ENCODE data around the gene AK5. TPM values are rescaled to one million over a fixed set of nuclear protein-coding genes. Genes with fewer than 3 reads are reported as not detected.

The AK5 gene
- total and polyA plus RNA-seq, 2 donors: 0.79 to 6.5 TPM

DNA sequence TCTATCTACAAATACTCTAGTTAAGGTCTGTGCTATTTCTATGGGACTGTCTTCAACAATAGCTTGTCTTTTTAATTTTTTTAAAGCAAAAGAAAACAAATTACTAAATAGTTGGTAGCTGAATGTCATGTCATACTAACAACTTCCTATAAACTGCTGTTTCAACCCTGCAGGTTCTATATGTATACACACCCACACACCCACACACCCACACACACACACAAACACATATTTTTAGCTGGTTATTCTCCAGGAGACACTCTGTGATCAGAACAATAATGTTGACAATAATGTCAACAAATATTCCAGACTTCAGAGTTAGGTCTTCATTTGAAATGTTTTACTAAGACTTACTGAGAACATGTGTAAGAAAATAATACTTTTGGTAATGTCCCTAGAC is 66.7 kb downstream of the AK5 start:
- DNase-seq (ENCODE audit: extremely low spot score): no peak
- Histone ChIP-seq H3K36me3 (ENCODE audit: insufficient read depth) (no peaks in the 10 kb centered on the region), H3K4me1 (ENCODE audit: insufficient read depth) (no peaks in the 10 kb centered on the region), H3K4me3 (ENCODE audit: low read depth, low read length) (no peak overlapping the region), H3K27ac (ENCODE audit: low read depth) (no peak overlapping the region)

DNA sequence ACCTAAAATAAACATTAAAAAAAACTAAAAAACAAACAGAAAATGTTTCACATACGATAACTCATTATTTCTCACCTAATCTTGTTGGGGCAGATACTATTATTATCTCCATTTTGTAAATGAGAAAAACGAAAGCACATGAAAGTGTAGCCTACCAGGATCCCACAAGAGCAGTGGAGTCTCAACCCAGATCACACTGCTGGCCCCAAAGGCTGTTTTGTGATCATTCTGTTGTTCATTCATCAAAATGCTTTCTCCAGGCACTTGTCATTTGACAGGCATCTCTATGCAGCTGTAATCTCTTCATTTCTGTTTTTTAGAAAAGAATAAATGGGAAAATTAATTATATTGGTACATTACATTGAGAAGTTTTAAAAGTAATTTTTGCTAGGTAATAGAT is 67.5 kb downstream of the AK5 start:
- no peak for DNase-seq (ENCODE audit: extremely low spot score)
- H3K27ac ChIP-seq (ENCODE audit: low read depth): no peak overlapping the region
- H3K36me3 ChIP-seq (ENCODE audit: insufficient read depth): no peaks in the 10 kb centered on the region
- 74% methylated on average over 2 of the region's 2 CpGs for WGBS
- H3K4me3 ChIP-seq (ENCODE audit: low read depth, low read length): no peak overlapping the region
- no peaks in the 10 kb centered on the region for H3K4me1 ChIP-seq (ENCODE audit: insufficient read depth)

DNA sequence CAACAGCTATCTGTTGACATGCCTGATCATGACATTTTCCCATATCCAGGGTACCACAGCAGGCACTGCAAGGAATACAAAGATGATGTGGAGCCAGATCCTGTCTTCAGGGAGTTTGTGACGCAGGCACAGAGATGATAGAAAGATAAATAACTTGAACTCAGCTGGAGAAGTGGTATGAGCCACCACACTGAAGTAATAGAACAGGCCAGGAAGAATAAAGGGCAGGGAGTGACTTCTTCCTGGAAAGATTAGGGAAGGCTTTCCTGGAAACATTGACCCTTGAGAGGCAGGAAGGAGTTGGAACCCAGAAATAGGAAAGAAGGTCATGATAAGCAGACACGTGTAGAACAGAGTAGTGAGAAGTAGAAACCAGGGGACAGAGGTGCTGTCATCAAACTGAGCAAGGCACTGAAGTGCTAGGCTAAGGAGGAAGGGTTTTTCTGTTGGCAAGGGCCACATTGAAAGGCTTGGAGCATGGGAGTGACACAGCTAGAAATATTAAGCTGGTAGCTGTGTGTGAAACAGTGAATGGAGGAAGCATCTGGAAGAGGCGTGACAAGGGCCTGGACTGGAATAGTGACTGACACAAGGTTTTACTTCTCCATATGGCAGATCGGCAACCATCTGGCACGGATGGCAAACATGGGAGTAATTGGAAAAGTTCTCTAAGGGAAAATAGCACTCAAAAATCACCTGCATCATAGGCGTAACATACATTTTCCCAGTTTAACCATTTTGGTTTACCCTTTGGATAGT is 68.4 kb downstream of the AK5 start:
- Histone ChIP-seq H3K27ac (ENCODE audit: low read depth) (no peak overlapping the region), H3K4me3 (ENCODE audit: low read depth, low read length) (no peak overlapping the region), H3K4me1 (ENCODE audit: insufficient read depth) (no peaks in the 10 kb centered on the region), H3K36me3 (ENCODE audit: insufficient read depth) (no peaks in the 10 kb centered on the region)
- 79% methylated on average over 6 of the region's 6 CpGs for WGBS
- DNase-seq (ENCODE audit: extremely low spot score): no peak

DNA sequence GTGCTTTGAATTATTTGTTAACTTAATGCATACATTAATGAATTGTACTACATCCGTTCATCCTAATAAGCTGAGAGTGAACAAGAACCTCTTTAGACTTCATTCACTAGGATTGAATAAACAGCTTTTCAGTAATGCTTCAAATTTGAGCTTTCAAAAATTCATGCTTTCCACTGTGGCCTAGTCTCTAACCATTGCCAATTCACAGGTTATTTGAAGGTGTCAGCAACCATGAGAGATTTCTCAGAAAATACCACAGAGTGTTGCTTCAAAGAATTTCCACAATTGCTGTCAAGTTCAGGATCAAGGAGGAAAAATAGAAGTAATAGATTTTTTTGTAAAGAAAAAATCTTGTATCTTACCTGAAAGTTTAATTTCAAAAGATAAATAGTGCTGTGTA is 72.7 kb downstream of the AK5 start:
- Histone ChIP-seq H3K27ac (ENCODE audit: low read depth) (no peak overlapping the region), H3K4me1 (ENCODE audit: insufficient read depth) (no peaks in the 10 kb centered on the region), H3K4me3 (ENCODE audit: low read depth, low read length) (no peak overlapping the region), H3K36me3 (ENCODE audit: insufficient read depth) (no peaks in the 10 kb centered on the region)
- DNase-seq (ENCODE audit: extremely low spot score): no peak
- 77% methylated on average over 1 of the region's 1 CpG for WGBS

DNA sequence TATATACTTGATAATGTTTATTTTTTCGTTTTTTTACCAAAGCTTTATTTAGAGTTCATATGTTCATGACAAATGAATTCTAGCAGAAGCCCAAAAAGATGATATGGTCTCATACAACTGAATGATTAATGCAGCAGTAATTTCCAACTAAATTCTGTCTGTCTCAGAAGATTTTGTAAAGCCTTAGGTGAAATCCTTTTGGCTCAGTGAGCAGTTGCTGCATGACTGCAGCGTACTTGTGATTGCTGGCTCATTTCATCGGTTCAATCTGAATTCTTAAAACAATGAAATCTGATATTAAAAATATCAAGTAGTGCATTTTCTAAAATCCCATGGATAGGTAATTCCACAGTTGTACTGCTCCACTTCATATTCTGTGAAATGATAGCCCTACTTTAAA is 73.2 kb downstream of the AK5 start:
- no peak for DNase-seq (ENCODE audit: extremely low spot score)
- no peaks in the 10 kb centered on the region for H3K4me1 ChIP-seq (ENCODE audit: insufficient read depth)
- 80% methylated on average over 3 of the region's 3 CpGs for WGBS
- no peaks in the 10 kb centered on the region for H3K36me3 ChIP-seq (ENCODE audit: insufficient read depth)
- H3K27ac ChIP-seq (ENCODE audit: low read depth): no peak overlapping the region
- no peak overlapping the region for H3K4me3 ChIP-seq (ENCODE audit: low read depth, low read length)

DNA sequence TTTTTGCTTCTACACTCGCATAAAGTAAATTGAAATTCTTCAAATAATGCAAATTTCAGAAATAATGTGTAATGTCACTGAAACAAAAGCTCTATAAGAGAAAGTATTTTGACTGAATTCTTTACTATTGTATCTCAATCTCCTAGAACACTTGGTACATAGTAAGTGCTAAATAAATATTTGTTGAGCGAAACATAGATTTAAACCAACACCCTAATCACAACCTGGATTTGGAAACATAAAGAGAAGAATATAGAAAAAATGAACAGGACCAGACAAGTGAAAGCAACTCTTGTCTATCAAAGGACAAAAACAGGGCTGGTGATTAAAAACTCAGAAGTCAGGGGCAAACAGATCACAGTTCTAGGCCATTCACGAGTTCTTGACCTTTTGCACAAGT is 74.3 kb downstream of the AK5 start:
- Histone ChIP-seq H3K4me3 (ENCODE audit: low read depth, low read length) (no peak overlapping the region), H3K36me3 (ENCODE audit: insufficient read depth) (no peaks in the 10 kb centered on the region), H3K4me1 (ENCODE audit: insufficient read depth) (no peaks in the 10 kb centered on the region), H3K27ac (ENCODE audit: low read depth) (no peak overlapping the region)
- no peak for DNase-seq (ENCODE audit: extremely low spot score)
- 86% methylated on average over 3 of the region's 3 CpGs for WGBS

DNA sequence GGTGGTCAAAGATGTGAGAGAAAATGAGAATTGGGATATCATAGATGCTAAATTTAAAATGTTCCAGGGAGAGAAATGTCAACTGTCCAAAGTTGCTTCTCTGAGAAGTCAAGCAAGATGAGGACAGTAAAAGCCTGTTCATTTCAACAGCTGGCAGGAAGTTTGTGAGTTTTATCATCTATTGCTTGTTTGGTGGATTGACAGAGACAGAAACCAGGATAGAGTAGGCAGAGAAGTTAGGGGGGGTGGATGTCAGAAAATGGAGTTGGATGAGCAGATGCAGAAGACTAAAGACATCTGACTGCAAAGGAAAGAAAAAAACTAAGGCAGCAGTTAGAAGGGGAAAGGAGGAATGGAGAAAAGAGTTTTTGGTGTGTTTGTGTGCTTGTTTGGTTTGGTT is 78.4 kb downstream of the AK5 start:
- Histone ChIP-seq H3K4me3 (ENCODE audit: low read depth, low read length) (no peak overlapping the region), H3K36me3 (ENCODE audit: insufficient read depth) (no peaks in the 10 kb centered on the region), H3K27ac (ENCODE audit: low read depth) (no peak overlapping the region), H3K4me1 (ENCODE audit: insufficient read depth) (no peaks in the 10 kb centered on the region)
- no peak for DNase-seq (ENCODE audit: extremely low spot score)

DNA sequence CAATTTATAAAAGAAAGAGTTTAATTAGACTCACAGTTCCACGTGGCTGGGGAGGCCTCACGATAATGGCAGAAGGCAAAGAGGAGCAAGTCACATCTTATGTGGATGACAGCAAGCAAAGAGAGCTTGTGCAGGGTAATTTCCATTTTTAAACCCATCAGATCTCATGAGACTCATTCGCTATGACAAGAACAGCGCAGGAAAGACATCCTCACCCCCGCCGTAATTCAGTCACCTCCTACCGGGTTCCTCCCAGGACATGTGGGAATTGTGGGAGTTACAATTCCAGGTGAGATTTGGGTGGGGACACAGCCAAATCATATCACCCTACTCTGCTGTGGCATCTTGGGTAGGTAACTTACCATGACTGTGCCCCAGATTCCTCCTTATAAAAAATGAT is 79.8 kb downstream of the AK5 start:
- Histone ChIP-seq H3K36me3 (ENCODE audit: insufficient read depth) (no peaks in the 10 kb centered on the region), H3K4me1 (ENCODE audit: insufficient read depth) (no peaks in the 10 kb centered on the region), H3K27ac (ENCODE audit: low read depth) (no peak overlapping the region), H3K4me3 (ENCODE audit: low read depth, low read length) (no peak overlapping the region)
- no peak for DNase-seq (ENCODE audit: extremely low spot score)
- WGBS: 94% methylated on average over 7 of the region's 7 CpGs

DNA sequence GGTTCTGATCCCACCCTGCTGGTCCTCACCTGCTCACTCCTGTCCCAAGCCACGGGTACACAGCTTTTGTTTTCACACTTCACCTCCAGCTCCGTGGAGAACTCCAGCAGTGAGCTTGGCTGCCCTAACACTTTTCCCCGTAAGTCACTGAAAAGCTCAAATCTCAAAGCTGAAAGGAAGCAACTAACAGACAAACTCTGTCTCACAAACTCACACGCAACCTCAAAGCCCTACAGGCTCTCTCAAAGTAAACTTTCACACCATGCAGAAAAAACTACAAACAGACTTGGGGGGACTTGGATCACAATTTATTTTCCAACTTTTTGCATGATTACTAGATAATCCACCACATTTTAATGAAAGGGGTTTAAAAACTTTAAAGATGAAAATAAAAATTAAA is 88.3 kb downstream of the AK5 start:
- no peak overlapping the region for H3K4me3 ChIP-seq (ENCODE audit: low read depth, low read length)
- H3K4me1 ChIP-seq (ENCODE audit: insufficient read depth): no peaks in the 10 kb centered on the region
- H3K27ac ChIP-seq (ENCODE audit: low read depth): no peak overlapping the region
- H3K36me3 ChIP-seq (ENCODE audit: insufficient read depth): no peaks in the 10 kb centered on the region
- 29% methylated on average over 4 of the region's 4 CpGs for WGBS
- no peak for DNase-seq (ENCODE audit: extremely low spot score)

DNA sequence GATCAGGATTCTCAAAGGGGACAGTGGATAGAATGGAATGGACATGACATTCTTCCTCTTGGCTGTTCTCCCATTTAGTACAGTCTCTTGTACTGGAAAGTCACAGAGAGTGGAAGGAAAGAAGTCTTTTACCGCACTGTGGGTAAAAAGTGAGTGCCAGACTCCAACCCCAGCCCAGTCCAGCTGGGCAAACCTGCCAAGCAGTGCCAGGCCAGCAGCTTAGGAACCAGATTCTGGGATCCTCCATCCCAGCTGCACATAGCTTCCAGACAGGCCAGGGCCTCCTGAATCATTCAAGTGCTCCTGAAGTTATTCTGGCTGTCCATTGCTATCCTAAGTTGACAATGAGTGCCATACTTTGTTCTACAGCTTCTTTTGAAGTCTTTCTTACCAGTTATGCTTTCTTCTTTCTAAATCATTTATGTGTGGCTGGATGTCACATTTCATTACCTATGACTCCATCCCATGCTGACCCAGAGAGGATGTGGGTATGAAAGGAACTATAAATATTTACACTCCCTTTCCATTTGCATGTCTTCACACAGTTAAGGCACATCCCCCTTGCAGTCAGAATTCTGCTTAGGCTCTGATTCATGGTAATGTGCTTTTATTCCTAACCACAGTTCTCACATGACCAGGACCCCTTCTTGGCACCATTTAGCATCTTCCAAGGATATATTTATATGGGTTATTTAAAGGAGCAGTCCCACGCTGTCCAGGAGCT is 88.9 kb downstream of the AK5 start:
- DNase-seq (ENCODE audit: extremely low spot score): no peak
- no peaks in the 10 kb centered on the region for H3K36me3 ChIP-seq (ENCODE audit: insufficient read depth)
- H3K4me3 ChIP-seq (ENCODE audit: low read depth, low read length): no peak overlapping the region
- no peak overlapping the region for H3K27ac ChIP-seq (ENCODE audit: low read depth)
- no peaks in the 10 kb centered on the region for H3K4me1 ChIP-seq (ENCODE audit: insufficient read depth)
- WGBS: 74% methylated on average over 2 of the region's 2 CpGs

DNA sequence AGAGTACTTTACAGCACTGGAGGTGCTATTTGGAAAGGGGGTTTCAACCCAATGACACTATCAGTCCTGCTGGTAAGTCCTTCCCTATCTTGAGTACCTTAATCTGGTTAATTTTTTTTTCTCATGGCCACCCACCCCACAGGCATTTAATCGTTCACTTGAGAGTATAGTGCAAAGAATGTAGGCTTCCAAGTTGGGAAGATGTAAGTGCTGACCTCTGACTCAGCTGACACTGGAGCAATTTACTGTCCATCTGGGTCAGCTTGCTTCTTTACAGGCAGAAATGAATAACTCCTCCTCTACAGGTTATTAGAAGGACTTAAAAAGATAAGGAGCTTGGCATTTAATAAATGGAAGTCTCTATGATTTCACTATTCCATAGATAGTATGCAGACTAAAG is 89.6 kb downstream of the AK5 start:
- H3K4me3 ChIP-seq (ENCODE audit: low read depth, low read length): no peak overlapping the region
- no peak for DNase-seq (ENCODE audit: extremely low spot score)
- no peaks in the 10 kb centered on the region for H3K36me3 ChIP-seq (ENCODE audit: insufficient read depth)
- no peak overlapping the region for H3K27ac ChIP-seq (ENCODE audit: low read depth)
- WGBS: 56% methylated on average over 1 of the region's 1 CpG
- H3K4me1 ChIP-seq (ENCODE audit: insufficient read depth): no peaks in the 10 kb centered on the region

DNA sequence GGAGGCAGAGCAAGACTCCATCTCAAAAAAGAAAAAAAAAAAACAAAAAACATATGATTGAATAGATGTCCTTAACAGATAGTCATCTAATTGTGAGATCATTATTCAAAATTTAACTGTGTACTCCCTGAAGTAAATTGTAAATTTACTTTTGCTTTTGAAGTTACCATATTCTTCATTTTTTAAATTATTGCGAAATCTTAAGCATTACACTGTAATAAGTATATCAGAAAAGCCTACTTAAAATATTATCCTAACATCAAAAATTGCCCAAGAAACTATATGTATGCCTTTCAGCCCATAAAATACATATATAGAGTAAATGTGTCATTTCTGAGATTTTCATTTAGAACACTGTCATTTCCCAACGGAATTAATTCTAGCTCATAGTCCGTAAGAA is 91.9 kb downstream of the AK5 start:
- WGBS: 94% methylated on average over 3 of the region's 3 CpGs
- no peaks in the 10 kb centered on the region for H3K36me3 ChIP-seq (ENCODE audit: insufficient read depth)
- H3K27ac ChIP-seq (ENCODE audit: low read depth): no peak overlapping the region
- no peak overlapping the region for H3K4me3 ChIP-seq (ENCODE audit: low read depth, low read length)
- DNase-seq (ENCODE audit: extremely low spot score): no peak
- H3K4me1 ChIP-seq (ENCODE audit: insufficient read depth): no peaks in the 10 kb centered on the region

DNA sequence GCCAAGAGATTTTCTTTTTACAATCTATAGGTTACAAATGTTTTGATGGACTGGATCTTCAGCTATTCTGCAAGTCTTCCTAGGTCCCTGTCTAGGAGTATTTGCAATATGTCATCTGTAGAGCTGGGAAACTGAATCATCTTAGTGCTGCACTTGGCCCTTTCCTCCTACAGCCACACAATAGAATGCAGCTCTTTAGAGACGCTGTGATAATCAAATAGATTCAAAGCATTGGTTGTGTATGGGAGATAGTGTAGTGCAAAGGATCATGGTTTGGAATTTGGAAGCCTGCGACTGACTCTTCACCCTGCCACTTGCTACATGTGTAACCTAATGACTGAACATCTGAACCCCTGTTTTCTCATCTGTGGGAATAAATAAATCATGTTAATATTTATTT is 93.7 kb downstream of the AK5 start:
- 64% methylated on average over 2 of the region's 2 CpGs for WGBS

DNA sequence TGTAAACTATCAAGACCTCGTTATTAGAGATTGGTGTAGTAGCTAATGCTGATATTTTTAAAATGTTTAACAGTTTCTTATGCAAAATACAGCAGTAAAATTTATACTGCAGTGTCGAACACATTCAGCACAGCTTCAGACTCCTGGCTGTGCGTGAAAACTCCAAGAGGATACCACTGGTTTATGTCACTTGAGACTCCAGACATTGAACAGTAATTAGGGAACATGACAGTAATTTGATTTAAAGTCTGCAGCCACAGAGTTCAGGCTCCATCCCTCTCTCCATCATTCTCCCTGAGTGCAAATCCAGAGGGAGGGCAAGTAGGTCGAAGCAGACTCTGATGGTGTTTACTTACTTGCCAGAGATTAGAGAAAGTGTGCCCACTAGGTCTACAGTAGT is 94.2 kb downstream of the AK5 start:
- no peak overlapping the region for H3K4me3 ChIP-seq (ENCODE audit: low read depth, low read length)
- no peak for DNase-seq (ENCODE audit: extremely low spot score)
- WGBS: 51% methylated on average over 4 of the region's 4 CpGs
- no peaks in the 10 kb centered on the region for H3K36me3 ChIP-seq (ENCODE audit: insufficient read depth)
- no peak overlapping the region for H3K27ac ChIP-seq (ENCODE audit: low read depth)
- no peaks in the 10 kb centered on the region for H3K4me1 ChIP-seq (ENCODE audit: insufficient read depth)

More for the DNA sequence above, 93.7 kb downstream of the AK5 start:
- H3K36me3 ChIP-seq (ENCODE audit: insufficient read depth): no peaks in the 10 kb centered on the region
- no peak overlapping the region for H3K27ac ChIP-seq (ENCODE audit: low read depth)
- no peaks in the 10 kb centered on the region for H3K4me1 ChIP-seq (ENCODE audit: insufficient read depth)
- no peak for DNase-seq (ENCODE audit: extremely low spot score)
- H3K4me3 ChIP-seq (ENCODE audit: low read depth, low read length): no peak overlapping the region

Data from urinary bladder (tissue), 4 donors.